ENCODE data around the gene PAOX.
"Not testable (repeated sequence)": the region's sequence is repeated elsewhere in the genome, so short reads cannot be mapped to it uniquely, and the experiment has no call there.

PAOX gene

DNA sequence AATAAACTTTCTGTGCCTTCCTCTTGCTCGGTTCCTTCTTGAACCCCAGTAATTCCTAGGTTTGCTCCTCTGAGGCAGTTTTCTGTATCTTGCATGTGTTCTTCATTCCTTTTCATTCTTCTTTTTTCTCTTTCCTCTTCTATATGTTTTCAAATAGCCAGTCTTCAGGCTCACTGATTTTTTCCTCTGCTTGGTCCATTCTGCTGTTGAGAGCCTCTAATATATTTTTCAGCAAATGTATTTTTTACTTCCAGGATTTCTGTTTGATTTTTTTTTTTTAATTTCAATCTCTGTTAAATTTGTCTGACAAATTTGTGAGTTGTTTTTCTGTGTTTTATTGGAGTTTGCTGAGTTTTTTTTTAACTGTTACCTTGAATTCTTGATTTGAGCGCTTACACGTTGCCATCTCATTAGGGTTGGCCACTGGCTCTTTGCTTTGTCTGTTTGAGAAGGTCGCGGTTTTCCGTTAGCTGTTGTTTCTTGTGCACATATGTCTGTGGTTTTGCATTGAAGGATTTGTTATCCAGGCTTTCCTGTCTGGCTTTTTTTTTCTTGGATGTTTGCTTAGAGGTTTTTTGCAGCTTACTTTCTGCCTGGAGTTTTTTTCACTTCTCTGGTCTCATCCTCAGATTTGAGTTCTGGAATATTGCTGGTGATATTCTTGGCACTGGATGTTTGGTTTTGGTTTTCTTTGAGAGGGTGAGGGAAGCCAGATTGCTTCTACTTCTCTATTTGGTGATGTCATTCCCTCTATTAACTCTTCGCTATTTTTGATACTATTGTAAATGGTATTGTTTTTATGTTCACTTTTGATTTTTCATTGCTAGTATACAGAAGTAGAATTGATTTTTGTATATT lies 32.7 kb downstream of the PAOX start:
- DNase-seq, result no peak

DNA sequence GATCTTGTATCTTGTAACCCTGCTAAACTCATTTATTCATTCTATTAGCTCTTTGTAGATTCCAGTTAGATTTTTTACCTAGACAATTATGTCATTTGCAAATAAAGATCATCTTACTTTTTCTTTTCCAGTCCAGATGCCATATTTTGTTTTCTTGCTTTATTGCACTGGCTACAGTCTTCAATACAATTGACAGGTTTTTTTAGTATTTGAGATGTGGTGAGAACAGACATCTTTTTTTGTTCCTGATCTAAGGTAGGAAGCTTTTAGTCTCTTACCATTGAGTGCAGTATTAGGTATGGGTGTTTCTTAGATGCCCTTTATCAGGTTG lies 33.3 kb downstream of the PAOX start:
- no peak for DNase-seq

DNA sequence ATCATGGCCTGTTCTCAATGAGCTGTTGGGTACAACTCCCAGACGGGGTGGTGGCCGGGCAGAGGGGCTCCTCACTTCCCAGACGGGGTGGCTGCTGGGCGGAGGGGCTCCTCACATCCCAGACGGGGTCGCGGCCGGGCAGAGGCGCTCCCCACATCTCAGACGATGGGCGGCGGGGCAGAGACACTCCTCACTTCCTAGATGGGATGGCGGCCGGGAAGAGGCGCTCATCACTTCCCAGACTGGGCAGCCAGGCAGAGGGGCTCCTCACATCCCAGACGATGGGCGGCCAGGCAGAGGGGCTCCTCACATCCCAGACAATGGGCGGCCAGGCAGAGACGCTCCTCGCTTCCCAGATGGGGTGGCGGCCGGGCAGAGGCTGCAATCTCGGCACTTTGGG lies 35.3 kb downstream of the PAOX start:
- DNase-seq, result not testable (repeated sequence)

DNA sequence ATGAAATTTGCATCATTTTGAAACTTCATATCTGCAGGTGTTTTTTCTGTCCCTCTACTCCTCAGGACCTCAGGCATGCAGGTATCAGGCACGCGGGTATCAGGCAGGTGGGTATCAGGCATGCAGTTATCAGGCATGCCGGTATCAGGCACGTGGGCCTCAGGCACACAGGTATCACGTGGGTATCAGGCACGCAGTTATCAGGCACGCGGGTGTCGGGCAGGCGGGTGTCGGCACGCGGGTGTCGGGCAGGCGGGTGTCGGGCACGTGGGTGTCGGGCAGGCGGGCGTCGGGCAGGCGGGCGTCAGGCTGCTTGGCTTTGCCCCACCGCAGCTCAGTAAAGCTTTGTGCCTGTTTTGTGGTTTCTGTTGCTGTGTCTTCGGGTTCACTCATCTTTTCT lies 36.7 kb downstream of the PAOX start:
- DNase-seq, result no peak

GRCh38 chr10:133418289-133418993 lies 39.4 kb downstream of the PAOX start:
- DNase-seq, result no peak

- DNase-seq, result no peak
Observed at GRCh38 chr10:133419211-133419950, 40.3 kb downstream of the PAOX start.

GRCh38 chr10:133420028-133420427 lies 41.0 kb downstream of the PAOX start:
- no peak for DNase-seq

GRCh38 chr10:133420579-133420978 lies 41.5 kb downstream of the PAOX start:
- peak; percentile 11 for DNase-seq

DNA sequence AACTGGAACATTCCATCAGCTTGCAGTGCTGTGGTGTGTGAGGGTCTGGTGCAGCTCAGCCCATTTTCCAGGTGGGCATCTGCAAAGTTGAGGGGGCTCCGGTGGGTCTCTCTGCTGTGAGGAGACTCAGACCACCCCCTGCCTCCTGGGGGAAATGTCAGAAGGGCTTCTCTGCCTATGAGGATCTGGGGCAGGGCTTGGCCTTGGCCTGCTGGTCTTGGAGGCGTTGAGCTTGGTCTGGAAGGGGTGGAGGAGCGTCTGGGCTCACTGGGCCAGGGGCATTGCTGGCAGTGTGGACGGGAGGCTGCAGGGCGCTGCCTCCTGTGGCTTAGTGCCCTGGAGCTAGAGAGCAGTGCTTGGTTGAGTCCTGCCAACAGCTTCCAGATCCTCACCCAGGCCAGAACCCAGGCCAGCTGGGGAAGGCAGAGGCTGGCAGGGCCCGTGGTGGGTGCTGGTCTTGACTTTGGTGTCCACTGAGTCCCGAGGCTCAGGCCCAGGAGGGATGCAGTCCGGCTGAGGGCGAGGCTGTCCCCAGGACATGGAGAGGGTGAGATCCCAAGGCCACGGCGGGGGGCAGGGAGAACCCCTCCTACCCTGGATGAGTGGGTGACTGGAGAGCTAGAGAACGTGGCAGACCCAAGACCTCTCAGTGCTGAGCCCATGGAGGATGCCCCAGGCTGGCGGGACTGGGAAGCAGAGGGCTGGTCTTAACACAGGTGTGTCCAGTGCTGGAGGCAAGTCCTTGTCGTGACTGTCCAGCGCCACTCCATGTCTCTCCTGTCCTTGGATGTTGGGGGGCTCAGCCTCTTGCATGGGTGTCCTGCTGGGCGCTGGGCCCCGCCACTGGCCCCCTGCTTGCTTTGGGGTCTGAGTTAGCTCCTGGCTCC lies 42.5 kb downstream of the PAOX start:
- DNase-seq, result peak; percentile 26

DNA sequence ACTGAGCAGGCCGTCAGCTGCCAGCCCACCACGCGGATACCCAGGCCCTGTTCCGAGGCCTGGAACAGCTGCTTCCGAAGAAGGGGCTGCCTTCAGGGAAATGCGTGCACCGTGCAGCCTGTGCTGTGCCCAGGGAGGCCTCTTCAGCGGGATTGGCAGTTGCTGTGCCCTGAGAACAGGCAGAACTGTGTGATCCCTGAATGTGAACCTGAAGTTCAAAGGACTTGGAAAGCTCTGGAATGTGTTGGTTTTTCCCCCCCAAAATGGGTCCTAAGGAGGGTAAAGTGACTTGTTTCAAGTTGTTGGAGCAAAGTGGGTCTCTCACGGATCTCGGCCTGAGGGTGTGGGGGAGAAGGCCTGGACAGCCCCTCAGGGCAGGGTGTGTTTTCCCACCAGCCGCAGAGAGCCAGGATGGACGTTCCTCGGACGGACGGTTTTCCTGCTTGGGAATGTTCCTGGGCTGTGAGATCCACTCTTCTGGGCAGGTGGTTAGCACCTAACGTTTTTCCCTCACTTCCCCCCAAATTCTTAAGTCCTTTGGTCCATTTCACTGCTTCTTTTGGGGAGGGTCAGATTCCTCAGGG lies 43.3 kb downstream of the PAOX start:
- DNase-seq, result no peak

DNA sequence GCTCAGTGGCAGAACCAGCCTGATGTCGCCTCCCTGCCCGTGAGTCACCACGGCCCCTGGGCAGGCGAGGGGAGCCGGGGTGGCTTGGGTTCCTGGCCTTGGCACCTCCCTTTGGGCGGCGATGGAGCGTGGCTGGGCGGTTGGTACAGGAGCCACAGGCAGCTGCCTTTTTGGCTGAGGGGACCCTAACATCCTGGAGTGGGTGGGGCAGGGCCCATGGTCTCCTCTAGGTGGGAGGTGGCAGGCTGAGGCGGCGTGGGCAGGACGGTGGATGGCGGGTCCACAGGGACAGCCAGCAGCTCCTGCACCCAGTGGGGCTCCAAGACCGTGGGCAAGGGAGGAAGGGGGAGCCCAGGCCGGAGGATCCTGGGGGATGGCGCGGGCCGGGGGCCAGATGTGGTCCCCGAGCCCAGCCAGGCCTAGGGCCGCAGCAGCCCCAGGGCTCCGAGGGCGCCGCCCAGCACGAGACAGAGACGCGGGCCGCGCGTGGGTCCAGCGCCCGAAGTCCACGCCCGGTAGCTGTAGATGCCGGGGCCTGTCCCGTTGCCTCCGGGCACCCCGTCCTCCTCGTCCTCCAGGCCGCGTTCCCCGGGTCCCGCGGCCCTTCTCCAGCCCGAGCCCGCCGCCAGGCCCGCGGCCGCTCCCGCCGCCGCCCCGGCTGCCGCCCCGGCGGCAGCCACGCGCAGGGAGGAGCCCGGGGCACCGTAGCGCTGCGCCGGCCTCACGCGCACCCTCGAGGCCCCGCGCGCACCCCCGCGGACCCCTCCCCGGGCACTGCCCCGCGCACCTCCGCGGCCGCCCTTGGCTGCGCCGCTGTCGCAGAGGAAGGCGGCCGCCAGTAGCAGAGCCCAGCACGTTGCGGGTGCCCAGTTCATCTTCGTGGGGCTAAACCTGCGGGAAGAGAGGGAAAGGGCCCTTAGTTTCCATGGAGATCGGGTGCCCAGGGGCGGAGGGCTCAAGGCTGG lies 44.0 kb downstream of the PAOX start:
- DNase-seq, result peak; percentile 20

- peak; percentile 25 for DNase-seq
Observed at GRCh38 chr10:133424102-133424501, 45.0 kb downstream of the PAOX start.

DNA sequence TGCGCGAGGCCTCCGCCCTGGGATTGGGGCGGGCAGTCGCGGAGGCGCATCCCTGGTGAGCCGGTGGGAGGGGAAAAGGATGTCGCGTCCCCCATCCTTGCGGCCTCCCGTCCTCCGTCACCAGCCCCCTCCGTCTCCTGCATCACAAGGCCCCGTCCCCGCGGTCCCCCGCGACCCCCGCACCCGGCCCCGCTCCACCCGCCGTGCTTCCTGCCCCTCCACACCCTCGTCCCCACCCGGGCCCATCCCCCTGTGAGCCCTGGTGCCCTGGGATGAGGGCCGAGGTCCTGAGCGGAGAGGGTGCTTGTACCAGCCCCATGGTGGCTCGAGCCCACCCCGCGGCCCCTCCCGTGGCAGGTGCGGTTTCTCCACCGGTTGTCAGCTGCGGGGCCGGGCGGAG lies 45.5 kb downstream of the PAOX start, which contains the start of gene SPRN:
TSS of gene SPRN (minus strand) at position 25 of the 400 bp plus-strand sequence. CDS start 944 bp downstream, outside the sequence.
- DNase-seq, result not testable (repeated sequence)

DNA sequence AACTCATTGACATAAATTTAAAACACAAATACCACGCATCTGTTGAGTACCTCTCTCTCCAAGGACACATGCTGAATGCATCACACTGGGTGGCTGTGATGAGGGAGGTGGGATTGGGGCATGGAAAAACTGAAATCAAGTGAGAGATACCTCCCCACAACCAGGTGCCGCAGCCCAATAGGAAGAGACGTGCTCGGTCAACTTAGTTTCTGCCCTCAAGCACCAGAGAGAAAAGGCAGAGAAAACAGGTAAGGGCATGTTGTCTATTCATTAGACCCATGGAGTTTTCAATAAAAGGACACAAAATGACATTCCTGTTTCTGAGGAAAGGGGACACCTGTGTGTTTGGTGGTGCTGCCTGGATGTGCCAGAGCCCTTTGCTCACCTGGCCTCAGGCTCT lies 50.5 kb downstream of the PAOX start:
- DNase-seq, result not testable (repeated sequence)

- DNase-seq, result not testable (repeated sequence)
Observed at GRCh38 chr10:133431888-133432613, 53.0 kb downstream of the PAOX start.

DNA sequence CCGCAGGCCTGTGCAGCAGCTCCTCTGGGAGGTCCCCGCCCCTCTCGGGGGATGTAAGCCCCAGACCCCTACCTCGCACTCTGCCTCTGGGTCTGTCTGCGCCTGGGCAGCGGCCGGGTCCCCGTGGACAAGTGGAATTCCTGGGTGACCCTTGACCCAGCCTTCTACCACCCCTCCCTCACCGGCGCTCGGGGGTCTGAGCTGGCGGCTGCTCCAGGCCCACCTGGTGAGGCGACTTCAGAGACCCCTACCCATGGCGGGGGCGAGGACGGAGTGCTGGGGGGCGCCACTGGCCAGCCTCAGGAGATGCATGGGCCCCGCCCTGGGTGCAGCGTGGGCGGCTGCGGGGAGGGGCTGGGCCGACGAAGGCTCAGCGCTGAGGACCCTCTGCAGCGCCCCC lies 53.7 kb downstream of the PAOX start:
- DNase-seq, result not testable (repeated sequence)

GRCh38 chr10:133438711-133439273 lies 59.7 kb downstream of the PAOX start:
- DNase-seq, result peak; percentile 10

- DNase-seq, result peak; percentile 12
Observed at GRCh38 chr10:133439517-133440461, 60.7 kb downstream of the PAOX start.
